B cell (primary cell): ENCODE measurements around the gene TFCP2. TPM values are rescaled to one million over a fixed set of nuclear protein-coding genes. Genes with fewer than 3 reads are reported as not detected.

ENCODE experiments used
- ATAC-seq: fragments of 200-7000 bp; cut with Tn5 transposase; one replicate; pipeline ENCODE4 v1.10.0; 2021; ENCODE audit warnings: low read depth, mild to moderate bottlenecking, moderate number of reproducible peaks, moderate library complexity
- CTCF ChIA-PET: fragments of 350-600 bp; sonication (Branson Sonifier 250); formaldehyde crosslinking; loops from one replicate; lab custom pipeline; 2021; ENCODE audit warnings: antibody characterized with exemption, inconsistent platforms; lab: Charles Lee
- POLR2A ChIA-PET: fragments of 350-600 bp; sonication (Branson Sonifier 250); formaldehyde crosslinking; loops from one replicate; lab custom pipeline; 2021; ENCODE audit warnings: antibody characterized with exemption; lab: Charles Lee
- DNase-seq: peaks from one replicate; pipeline ENCODE4 v3.0.0; 2013
- H2AFZ ChIP-seq: 2 replicates; pipeline ENCODE4 v1.6.1; 2012; ENCODE audit warnings: mild to moderate bottlenecking, low read depth, low read length; ENCODE audit not compliant: insufficient read depth, poor library complexity, severe bottlenecking
- H3K27ac ChIP-seq, 2 donors: 1 replicate in 1 of 2; 2 replicates in 1 of 2; pipeline ENCODE4 v1.5.1; 2012 to 2013; ENCODE audit warnings: low read length in 2 of 2, mild to moderate bottlenecking in 2 of 2, moderate library complexity in 1 of 2
- H3K27me3 ChIP-seq, 4 experiments: fragments of 200-600 bp in 1 of 4; sonication (generic) in 1 of 4; replicated peaks in 1 of 4; 1 replicate in 2 of 4; 2 replicates in 2 of 4; pipeline versions ENCODE4 v1.6.1 to v1.7.0; 2013 to 2016; ENCODE audit warnings: low read length in 3 of 4, mild to moderate bottlenecking in 2 of 4, mixed read lengths in 1 of 4, moderate library complexity in 1 of 4; ENCODE audit not compliant: insufficient read depth in 4 of 4, control insufficient read depth in 3 of 4; ENCODE audit errors: control extremely low read depth in 1 of 4
- H3K36me3 ChIP-seq, 2 experiments: replicated peaks in 1 of 2; 1 replicate in 1 of 2; 2 replicates in 1 of 2; pipeline versions ENCODE4 v1.6.1 to v1.7.1; 2013; ENCODE audit warnings: low read length in 1 of 2; ENCODE audit not compliant: insufficient read depth in 2 of 2, control insufficient read depth in 1 of 2; ENCODE audit errors: control extremely low read depth in 1 of 2, extremely low read depth in 1 of 2
- H3K4me1 ChIP-seq, 2 donors: fragments of 200-600 bp in 1 of 2; sonication (generic) in 1 of 2; 1 replicate in 1 of 2; 2 replicates in 1 of 2; pipeline versions ENCODE4 v1.5.1 to v1.6.1; 2013 to 2017; ENCODE audit warnings: low read length in 2 of 2; ENCODE audit not compliant: control insufficient read depth in 2 of 2, insufficient read depth in 2 of 2
- H3K4me2 ChIP-seq: replicated peaks from 2 replicates; pipeline ENCODE3; 2012; ENCODE audit warnings: mild to moderate bottlenecking, low read depth, low read length; ENCODE audit not compliant: poor library complexity, severe bottlenecking
- H3K4me3 ChIP-seq, 5 experiments: fragments of 200-600 bp in 1 of 5; sonication (generic) in 1 of 5; 1 replicate in 3 of 5; 2 replicates in 2 of 5; pipeline versions ENCODE4 v1.5.1 to v1.7.0; 2011 to 2016; ENCODE audit warnings: low read length in 4 of 5, mild to moderate bottlenecking in 4 of 5, low read depth in 2 of 5, control low read depth in 1 of 5, moderate library complexity in 1 of 5; ENCODE audit not compliant: insufficient read depth in 1 of 5; ENCODE audit errors: control extremely low read depth in 1 of 5, extremely low read depth in 1 of 5
- H3K79me2 ChIP-seq: fragments of 200-600 bp; sonication (generic); one replicate; pipeline ENCODE4 v1.6.0; 2016; ENCODE audit warnings: low read length; ENCODE audit not compliant: control insufficient read depth, insufficient read depth
- H3K9ac ChIP-seq: fragments of 200-600 bp; sonication (generic); 2 replicates; pipeline ENCODE4 v1.6.1; 2017; ENCODE audit warnings: mild to moderate bottlenecking, low read length, moderate library complexity
- H3K9me3 ChIP-seq, 3 donors: one replicate each; pipeline versions ENCODE4 v1.6.1 to v1.7.1; 2013; ENCODE audit warnings: low read length in 2 of 3; ENCODE audit not compliant: control insufficient read depth in 2 of 3, insufficient read depth in 1 of 3; ENCODE audit errors: control extremely low read depth in 1 of 3
- H4K20me1 ChIP-seq: 2 replicates; pipeline ENCODE4 v1.6.0; 2012; ENCODE audit warnings: mild to moderate bottlenecking, low read length; ENCODE audit not compliant: insufficient read depth, control insufficient read depth, poor library complexity, severe bottlenecking
- H3K27ac Mint-ChIP-seq: one replicate; pipeline ENCODE4 v1.8.0; 2021; ENCODE audit warnings: mixed read lengths
- H3K27me3 Mint-ChIP-seq: one replicate; pipeline ENCODE4 v1.8.0; 2021; ENCODE audit warnings: mixed read lengths
- H3K4me1 Mint-ChIP-seq: one replicate; pipeline ENCODE4 v1.8.0; 2021; ENCODE audit warnings: mixed read lengths
- H3K4me3 Mint-ChIP-seq: one replicate; pipeline ENCODE4 v1.8.0; 2021; ENCODE audit warnings: mixed read lengths
- H3K9me3 Mint-ChIP-seq: one replicate; pipeline ENCODE4 v1.8.0; 2022; ENCODE audit warnings: mixed read lengths; ENCODE audit not compliant: insufficient read depth
- EZH2 ChIP-seq: IDR thresholded peaks from 2 replicates; pipeline ENCODE4 v1.6.1; 2012; ENCODE audit warnings: borderline replicate concordance, low read depth, mild to moderate bottlenecking, moderate library complexity, low read length; ENCODE audit not compliant: insufficient read depth, poor library complexity, severe bottlenecking
- WGBS: methylation state at CpG from one replicate; pipeline ENCODE4 v1.1.5; 2013; ENCODE audit warnings: missing lambda C conversion rate; ENCODE audit not compliant: insufficient coverage; 5-methylcytosine and 5-hydroxymethylcytosine counted together
- intact Hi-C: fragments of 100-400 bp; cut with micrococcal nuclease; formaldehyde crosslinking; loops from one replicate; pipeline ENCODE4 v1.10.0; 2022
- polyA plus RNA-seq: library from polyadenylated mRNA; depleted of rRNA; stranded (reverse); fragments of >200 nt; gene quantifications from 2 replicates; pipeline ENCODE4 v1.2.3, GENCODE V29; 2012
- total RNA-seq, 2 donors: library from RNA; stranded (reverse); fragments of 120-200 nt in 1 of 2; gene quantifications; 1 replicate in 1 of 2; 2 replicates in 1 of 2; pipeline versions ENCODE4 v1.2.3 to v1.2.4, GENCODE V29; 2013 to 2022
- TF ChIP-seq, protein P1 (sequence below): fragments of 200-600 bp; IDR thresholded peaks from one replicate; pipeline ENCODE4 v1.8.0; 2022; ENCODE audit warnings: antibody characterized with exemption, mild to moderate bottlenecking

TFCP2 gene
- total and polyA plus RNA-seq, 2 donors (not counting 1 experiment from before 2014, with no cell fraction given): 12.1 to 38.8 TPM

DNA sequence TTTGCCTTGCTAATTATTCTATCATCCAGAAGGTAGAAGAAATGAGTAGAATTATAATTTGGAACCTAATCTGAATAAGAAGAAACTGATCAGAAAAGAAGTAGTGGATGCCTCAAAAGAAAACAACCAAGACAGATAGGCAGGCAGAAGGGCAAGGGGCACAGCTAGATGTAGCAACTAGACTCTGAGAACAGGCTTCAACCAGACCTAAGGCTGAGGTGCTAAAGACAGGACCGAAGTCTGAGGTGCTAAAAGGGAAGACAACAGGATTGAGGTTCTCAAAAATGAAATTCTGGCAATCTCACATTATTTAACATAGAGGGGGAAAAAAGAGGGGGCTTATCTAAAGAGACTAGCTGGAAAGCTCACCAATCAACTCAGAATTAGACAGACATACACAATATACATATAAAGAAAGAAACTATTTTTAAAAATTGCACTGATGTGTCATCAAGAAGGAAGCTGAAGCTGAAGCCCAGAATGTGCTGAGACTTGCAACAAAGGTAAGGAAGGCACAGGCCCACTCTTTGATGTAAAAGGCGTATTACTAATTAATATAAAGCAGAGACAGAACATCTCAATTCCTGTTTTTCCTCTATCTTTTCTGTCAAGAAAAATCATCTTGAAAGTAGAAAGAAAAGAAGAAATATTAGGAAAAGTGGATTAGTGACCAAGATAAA, 45.7 kb downstream of the TFCP2 start:
- Histone ChIP-seq H3K27me3 (no peaks in the 10 kb centered on the region), H4K20me1 (no peaks in the 10 kb centered on the region), H3K36me3 (peaks cover 0 to 3% of the 10 kb centered on the region in 2 experiments), H3K9ac (no peak overlapping the region), H3K27ac (no peak overlapping the region), H3K4me2 (no peak overlapping the region), H3K79me2 (peaks cover 2% of the 10 kb centered on the region), H3K4me1 (no peaks in the 10 kb centered on the region), H3K9me3 (no peaks in the 10 kb centered on the region), H3K4me3 (no peak overlapping the region), H2AFZ (no peak overlapping the region)
- ATAC-seq: no peak
- WGBS: no CpG with 5 or more reads among the region's 2 CpGs
- Mint-ChIP-seq H3K27ac (no peak overlapping the region), H3K4me1 (no peaks in the 10 kb centered on the region), H3K4me3 (no peak overlapping the region), H3K9me3 (no peaks in the 10 kb centered on the region), H3K27me3 (no peaks in the 10 kb centered on the region)
- ChIA-PET CTCF (no interaction called here), POLR2A (no interaction called here)
- intact Hi-C loops: no loop called here
- DNase-seq: no peak
- TF ChIP-seq, protein P1, sequence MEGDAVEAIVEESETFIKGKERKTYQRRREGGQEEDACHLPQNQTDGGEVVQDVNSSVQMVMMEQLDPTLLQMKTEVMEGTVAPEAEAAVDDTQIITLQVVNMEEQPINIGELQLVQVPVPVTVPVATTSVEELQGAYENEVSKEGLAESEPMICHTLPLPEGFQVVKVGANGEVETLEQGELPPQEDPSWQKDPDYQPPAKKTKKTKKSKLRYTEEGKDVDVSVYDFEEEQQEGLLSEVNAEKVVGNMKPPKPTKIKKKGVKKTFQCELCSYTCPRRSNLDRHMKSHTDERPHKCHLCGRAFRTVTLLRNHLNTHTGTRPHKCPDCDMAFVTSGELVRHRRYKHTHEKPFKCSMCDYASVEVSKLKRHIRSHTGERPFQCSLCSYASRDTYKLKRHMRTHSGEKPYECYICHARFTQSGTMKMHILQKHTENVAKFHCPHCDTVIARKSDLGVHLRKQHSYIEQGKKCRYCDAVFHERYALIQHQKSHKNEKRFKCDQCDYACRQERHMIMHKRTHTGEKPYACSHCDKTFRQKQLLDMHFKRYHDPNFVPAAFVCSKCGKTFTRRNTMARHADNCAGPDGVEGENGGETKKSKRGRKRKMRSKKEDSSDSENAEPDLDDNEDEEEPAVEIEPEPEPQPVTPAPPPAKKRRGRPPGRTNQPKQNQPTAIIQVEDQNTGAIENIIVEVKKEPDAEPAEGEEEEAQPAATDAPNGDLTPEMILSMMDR: no peak
- TF ChIP-seq EZH2: no peak

- Mint-ChIP-seq H3K27me3 (no peaks in the 10 kb centered on the region), H3K4me3 (no peak overlapping the region), H3K27ac (no peak overlapping the region), H3K4me1 (no peaks in the 10 kb centered on the region), H3K9me3 (no peaks in the 10 kb centered on the region)
- ChIA-PET CTCF (no interaction called here), POLR2A (interaction anchor here (0.7 kb wide), 1 partner anchor 50 kb away, joined by 5 read pairs; no protein-coding TSS in a partner anchor)
- DNase-seq (no peak), ATAC-seq (no peak)
- Histone ChIP-seq H3K27me3 (no peaks in the 10 kb centered on the region), H3K9ac (no peak overlapping the region), H3K36me3 (peaks cover 0 to 3% of the 10 kb centered on the region in 2 experiments), H3K4me2 (no peak overlapping the region), H3K4me3 (no peak overlapping the region), H4K20me1 (no peaks in the 10 kb centered on the region), H3K4me1 (no peaks in the 10 kb centered on the region), H3K9me3 (no peaks in the 10 kb centered on the region), H3K27ac (no peak overlapping the region), H2AFZ (no peak overlapping the region), H3K79me2 (peaks cover 2% of the 10 kb centered on the region)
- intact Hi-C loops: no loop called here
- TF ChIP-seq EZH2: no peak
- TF ChIP-seq, protein P1: no peak
- WGBS: 100% methylated on average over 1 of the region's 2 CpGs
These were observed 46.6 kb downstream of the TFCP2 start for GRCh38 chr12:51126297-51126696.
